ENCODE results near the gene NRROS. TPM values are rescaled to one million over a fixed set of nuclear protein-coding genes. Genes with fewer than 3 reads are reported as not detected.
A peak's percentile ranks its signal among the peaks of the same experiment; 100 is the strongest.
"Not testable (repeated sequence)": the region's sequence is repeated elsewhere in the genome, so short reads cannot be mapped to it uniquely, and the experiment has no call there.

Gene NRROS
- total RNA-seq, 1 experiment from 2014 or later, result not detected

DNA sequence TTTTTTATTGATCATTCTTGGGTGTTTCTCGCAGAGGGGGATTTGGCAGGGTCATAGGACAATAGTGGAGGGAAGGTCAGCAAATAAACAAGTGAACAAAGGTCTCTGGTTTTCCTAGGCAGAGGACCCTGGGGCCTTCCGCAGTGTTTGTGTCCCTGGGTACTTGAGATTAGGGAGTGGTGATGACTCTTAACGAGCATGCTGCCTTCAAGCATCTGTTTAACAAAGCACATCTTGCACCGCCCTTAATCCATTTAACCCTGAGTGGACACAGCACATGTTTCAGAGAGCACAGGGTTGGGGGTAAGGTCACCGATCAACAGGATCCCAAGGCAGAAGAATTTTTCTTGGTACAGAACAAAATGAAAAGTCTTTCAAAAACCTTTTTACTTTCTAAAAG is 19.9 kb upstream of the NRROS start:
- not testable (repeated sequence) for H3K36me3 ChIP-seq, DNase-seq, H3K9me3 ChIP-seq, H3K4me3 ChIP-seq, H3K27me3 ChIP-seq

DNA sequence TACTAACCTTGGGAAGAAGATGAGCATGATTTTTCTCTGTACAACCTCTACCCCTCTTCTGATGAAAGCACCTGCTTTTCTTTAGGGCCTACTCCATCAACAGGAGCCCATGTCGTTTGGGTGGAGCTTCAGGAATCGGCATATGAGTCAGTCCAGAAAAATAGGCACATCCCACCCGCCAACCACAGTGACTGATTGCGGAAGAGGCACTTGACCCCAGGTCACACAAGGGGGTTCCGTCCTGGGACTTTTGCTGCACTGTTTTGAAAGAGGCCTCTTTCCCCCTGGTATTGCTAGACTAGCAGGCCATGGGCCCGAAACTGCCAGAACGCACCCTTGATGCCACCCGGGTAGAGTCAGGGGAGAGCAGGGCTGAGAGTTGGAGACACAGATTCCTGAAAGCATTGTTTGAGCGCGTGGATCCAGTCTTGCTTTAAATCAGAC is 19.3 kb upstream of the NRROS start:
- Histone ChIP-seq H3K27me3 (no peaks in the 10 kb centered on the region), H3K9me3 (no peaks in the 10 kb centered on the region), H3K4me3 (no peak overlapping the region), H3K36me3 (no peaks in the 10 kb centered on the region)
- DNase-seq, result no peak

DNA sequence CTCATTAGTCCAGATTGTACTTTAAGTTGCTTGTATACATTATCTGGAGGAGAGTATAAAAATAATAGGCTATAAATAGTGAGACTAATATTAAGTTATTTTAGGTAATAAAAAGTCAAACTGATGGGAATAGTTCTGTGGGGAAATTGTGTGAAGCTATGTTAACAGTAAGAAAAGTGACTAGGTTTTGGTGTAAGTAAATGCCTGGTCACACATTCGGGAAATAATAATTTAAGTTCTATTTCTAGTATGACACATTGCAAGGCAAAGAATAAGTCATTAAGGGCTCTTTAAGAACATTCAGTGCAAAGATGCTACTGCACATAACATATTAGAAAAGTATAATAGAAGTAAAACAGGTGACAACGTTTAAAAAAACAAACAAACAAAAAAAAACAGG is 18.8 kb upstream of the NRROS start:
- Histone ChIP-seq H3K27me3 (no peaks in the 10 kb centered on the region), H3K4me3 (no peak overlapping the region), H3K9me3 (no peaks in the 10 kb centered on the region), H3K36me3 (no peaks in the 10 kb centered on the region)
- DNase-seq, result no peak

DNA sequence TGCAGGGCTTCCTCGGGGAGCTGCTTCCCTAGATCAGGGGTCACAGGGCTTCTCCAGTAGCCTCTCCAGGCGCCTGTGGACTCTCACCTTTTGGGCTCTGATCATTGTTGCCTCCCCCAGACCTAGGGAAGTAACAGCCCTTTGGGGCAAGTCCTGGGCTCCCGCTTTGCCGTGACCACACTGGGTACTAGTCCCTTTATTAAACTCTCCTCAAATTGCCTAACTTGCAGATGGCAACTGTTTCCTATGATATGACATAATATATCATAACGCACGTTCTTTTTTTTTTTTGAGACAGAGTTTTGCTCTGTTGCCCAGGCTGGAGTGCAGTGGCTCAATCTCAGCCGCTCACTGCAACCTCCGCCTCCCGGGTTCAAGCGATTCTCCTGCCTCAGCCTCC is 17.9 kb upstream of the NRROS start:
- Histone ChIP-seq H3K4me3 (no peak overlapping the region), H3K27me3 (no peaks in the 10 kb centered on the region), H3K9me3 (no peaks in the 10 kb centered on the region), H3K36me3 (no peaks in the 10 kb centered on the region)
- no peak for DNase-seq

DNA sequence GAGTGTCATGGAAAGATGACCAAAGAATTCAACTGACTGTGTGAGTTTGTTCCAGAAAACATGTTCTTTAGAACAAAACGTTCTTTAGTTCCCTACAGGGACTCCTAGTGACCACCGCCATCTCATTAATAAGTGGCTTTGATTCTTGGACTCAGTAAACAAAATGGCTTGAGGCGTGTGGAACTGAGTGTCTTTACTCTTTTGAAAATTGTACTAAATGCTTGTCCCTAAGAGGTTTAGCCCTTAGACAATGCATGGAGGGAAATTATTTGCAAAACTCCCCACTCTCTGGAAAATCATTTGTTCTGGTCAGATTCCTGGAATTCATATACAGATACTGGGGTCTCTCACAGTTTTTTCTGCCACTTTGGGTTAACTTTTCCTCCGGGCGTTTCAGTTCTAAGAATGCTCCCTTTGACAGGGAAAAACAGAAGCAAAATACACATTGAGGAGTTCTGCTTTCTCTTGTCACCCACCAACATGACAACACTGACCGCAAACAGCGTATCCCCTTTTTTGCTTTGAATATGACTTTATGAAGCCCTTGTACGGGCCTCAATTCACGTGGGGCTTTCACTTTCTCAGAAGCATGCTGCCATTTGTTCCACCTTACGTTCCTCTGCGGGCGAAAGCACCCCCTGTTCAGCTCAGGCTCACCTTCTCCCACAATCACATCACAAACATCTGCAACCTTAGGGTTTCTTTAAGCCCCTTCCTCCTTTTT is 15.3 kb upstream of the NRROS start:
- H3K9me3 ChIP-seq, result no peaks in the 10 kb centered on the region
- no peaks in the 10 kb centered on the region for H3K36me3 ChIP-seq
- DNase-seq, result no peak
- no peak overlapping the region for H3K4me3 ChIP-seq
- H3K27me3 ChIP-seq, result no peaks in the 10 kb centered on the region

DNA sequence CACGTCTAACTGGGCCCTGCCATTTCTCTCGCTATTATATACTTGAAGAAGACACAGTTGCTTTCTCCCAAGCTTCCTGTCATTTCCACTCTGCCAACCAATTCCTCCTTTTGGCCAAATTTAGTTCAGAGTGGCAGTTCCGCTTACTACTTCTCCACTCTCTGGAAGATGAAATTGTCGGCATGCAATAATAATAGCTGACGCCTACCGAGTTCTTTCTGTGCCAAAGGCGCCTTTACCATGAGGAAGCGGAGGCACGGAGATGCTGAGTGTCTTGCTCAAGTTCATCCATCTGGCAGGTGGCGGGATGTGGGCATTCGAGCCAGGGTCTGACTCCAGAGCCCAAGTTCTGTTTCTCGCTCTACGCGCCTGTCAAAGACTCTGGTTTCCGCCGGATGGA is 14.6 kb upstream of the NRROS start:
- H3K4me3 ChIP-seq, result no peak overlapping the region
- no peaks in the 10 kb centered on the region for H3K27me3 ChIP-seq
- no peaks in the 10 kb centered on the region for H3K9me3 ChIP-seq
- H3K36me3 ChIP-seq, result no peaks in the 10 kb centered on the region
- DNase-seq, result no peak

DNA sequence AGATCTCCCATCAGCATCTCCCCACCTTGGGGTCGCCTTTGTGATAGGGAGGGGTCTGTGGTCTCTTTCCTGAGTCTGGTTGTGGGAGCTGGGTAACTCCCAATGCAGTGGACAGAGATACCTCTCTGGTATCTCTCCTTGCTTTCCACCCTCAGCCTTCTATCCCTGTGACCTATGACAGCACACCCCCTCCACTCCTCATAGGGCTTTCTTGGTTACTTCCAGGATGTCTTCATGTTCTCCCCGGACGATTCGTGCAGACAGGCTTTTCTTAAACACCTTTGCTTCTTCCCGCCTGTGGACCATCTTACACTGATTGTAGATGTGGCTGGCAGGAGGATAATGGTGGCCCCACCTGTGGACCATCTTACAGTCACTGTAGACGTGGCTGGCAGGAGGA is 14.2 kb upstream of the NRROS start:
- H3K4me3 ChIP-seq, result no peak overlapping the region
- no peaks in the 10 kb centered on the region for H3K27me3 ChIP-seq
- H3K9me3 ChIP-seq, result no peaks in the 10 kb centered on the region
- no peak for DNase-seq
- no peaks in the 10 kb centered on the region for H3K36me3 ChIP-seq

DNA sequence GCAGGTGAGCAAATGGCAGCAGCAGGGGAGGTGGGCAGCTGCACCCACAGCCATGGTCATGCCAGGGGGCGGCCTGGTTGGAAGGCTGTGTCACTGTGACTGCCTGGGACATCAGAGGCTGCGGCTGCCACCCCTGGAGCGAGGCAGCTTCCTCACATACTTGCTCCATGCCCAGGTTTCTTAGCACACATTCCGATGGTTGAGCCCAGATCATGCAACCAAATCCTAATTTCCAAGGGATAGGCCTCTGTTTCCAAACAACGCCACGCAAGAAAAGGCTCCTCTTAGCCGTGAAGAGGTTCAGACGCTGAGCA is 11.6 kb upstream of the NRROS start:
- DNase-seq, result no peak

DNA sequence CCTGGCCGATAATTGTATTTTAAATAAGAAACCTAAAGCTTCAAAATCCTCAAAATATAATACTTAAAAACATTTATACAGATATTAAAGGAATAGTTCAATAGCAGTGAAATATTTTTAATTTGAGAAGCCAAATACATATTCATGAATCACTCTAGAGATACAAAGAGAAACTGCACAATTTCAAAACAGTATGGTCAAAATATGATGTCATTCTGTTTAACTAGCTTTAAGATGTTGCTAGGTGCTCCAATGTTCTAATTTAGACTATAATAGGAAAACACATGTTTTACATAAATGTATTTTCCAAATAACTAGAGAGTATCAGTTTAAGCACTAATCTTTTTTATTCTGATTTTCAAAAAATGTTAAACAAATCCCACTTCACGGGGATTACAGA is 10.3 kb upstream of the NRROS start:
- Histone ChIP-seq H3K4me3 (no peak overlapping the region), H3K27me3 (no peaks in the 10 kb centered on the region), H3K36me3 (no peaks in the 10 kb centered on the region), H3K9me3 (no peaks in the 10 kb centered on the region)
- no peak for DNase-seq

More for the DNA sequence above, 11.6 kb upstream of the NRROS start:
- Histone ChIP-seq H3K4me3 (no peak overlapping the region), H3K9me3 (no peaks in the 10 kb centered on the region), H3K36me3 (no peaks in the 10 kb centered on the region), H3K27me3 (no peaks in the 10 kb centered on the region)

DNA sequence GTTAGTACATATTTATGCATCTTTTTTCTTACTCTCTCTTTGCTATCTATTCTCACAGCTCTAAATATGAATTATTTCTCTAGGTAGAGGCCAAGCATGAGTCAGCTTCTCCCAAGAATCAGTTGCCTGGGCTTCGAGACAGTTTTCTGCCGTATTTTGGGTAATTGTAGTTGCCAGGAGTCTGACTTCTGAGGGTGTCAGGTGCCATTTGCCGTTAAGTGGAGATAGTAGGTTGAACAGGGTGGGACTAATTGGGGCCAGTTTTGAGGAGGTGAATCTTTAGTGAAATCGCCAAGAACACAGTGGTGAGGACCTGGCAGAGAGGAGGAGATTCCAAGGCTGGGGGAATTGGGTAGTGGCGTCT is 7.8 kb upstream of the NRROS start:
- H3K36me3 ChIP-seq, result no peaks in the 10 kb centered on the region
- no peaks in the 10 kb centered on the region for H3K9me3 ChIP-seq
- DNase-seq, result no peak
- no peaks in the 10 kb centered on the region for H3K27me3 ChIP-seq
- H3K4me3 ChIP-seq, result peak overlapping the region; percentile 77

DNA sequence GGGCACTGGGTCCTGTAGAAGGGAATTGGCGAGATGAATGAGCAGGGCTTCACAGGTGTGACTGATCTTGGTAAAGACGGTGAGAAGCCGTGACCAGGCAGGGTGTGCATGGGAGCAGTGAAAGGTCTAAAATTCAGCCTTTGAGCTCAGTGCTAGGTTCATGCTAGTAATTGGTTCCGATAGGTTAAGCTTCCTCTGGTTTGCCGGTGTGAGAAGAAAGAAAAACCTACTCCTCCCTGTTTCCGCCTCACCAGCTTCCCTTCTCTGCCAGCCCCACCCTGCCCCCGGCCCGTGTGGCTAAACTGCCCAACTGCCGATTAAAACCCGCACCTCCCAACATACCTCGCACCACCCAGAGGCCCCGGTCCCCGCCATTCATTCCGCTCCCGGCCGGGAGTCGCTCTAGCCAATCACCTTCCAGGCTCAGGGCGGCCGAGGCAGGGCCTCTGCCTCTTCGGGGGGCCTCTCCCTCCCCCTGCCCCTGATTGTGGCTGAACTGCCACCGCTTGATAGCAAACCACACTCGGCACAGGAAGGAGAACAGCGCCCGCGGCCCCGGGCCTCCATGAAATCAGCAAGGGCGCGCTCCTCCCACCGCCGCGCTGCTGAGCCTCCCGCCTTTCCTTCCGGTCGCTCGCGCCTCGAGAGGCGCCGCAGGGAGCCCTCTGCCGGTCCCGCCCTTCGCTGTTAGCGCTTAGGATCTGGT is 7.3 kb upstream of the NRROS start:
- peak; percentile 88 for DNase-seq
- Histone ChIP-seq H3K9me3 (no peaks in the 10 kb centered on the region), H3K36me3 (no peaks in the 10 kb centered on the region), H3K27me3 (no peaks in the 10 kb centered on the region), H3K4me3 (peak overlapping the region; percentile 77)

DNA sequence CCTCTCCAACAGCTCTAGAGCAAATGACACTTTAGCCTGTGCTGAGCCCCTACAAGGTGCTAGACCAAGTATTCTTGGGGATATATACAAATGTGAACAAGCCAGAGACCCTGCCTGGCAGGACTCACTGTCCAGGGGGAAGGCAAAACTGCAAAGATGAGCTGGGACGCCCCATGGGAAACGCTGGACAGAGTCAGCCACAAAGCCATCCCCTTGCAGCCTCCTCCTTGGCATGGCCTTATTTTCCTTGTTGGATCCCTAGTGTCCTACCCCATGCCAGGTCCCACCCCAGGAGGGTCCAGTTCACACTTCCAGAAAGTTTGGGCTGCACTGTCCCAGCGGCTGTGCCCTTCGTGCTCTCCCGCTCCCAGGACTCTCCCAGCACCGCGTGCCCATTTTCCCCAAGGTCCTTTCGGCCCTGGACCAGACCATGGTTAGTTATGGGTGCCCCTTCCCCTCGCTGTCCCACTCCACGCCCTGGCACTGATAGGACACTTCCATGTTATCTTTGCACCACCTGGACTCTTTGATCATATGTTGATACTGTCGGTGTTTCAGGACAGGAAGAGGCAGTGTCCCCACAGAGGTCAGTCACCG is 5.8 kb upstream of the NRROS start:
- no peaks in the 10 kb centered on the region for H3K36me3 ChIP-seq
- no peaks in the 10 kb centered on the region; the same call in 1 of the 2 replicates for H3K27me3 ChIP-seq
- no peaks in the 10 kb centered on the region for H3K9me3 ChIP-seq
- no peak for DNase-seq
- H3K4me3 ChIP-seq, result no peak overlapping the region

DNA sequence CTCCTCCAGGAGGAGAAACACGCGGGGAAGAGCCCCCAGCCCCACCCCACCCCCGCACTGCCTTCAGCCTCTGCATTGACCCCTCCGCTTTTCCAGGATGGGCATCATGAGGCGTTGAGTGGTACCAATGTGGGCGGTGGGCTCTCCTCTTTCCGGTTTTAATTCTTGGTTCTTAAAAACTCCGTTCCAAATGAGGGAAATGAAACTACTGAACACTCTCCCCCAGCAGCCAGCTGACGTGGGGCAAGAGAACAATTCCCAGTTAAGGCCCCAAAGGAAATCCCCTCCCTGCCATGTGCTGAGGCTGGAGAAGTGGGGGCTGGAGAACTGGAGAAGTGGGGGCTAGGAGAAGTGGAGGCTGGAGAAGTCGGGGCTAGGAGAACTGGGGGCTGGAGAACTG is 5.3 kb upstream of the NRROS start:
- H3K4me3 ChIP-seq, result no peak overlapping the region
- no peaks in the 10 kb centered on the region for H3K9me3 ChIP-seq
- H3K36me3 ChIP-seq, result no peaks in the 10 kb centered on the region
- DNase-seq, result no peak
- no peaks in the 10 kb centered on the region; the same call in 1 of the 2 replicates for H3K27me3 ChIP-seq

DNA sequence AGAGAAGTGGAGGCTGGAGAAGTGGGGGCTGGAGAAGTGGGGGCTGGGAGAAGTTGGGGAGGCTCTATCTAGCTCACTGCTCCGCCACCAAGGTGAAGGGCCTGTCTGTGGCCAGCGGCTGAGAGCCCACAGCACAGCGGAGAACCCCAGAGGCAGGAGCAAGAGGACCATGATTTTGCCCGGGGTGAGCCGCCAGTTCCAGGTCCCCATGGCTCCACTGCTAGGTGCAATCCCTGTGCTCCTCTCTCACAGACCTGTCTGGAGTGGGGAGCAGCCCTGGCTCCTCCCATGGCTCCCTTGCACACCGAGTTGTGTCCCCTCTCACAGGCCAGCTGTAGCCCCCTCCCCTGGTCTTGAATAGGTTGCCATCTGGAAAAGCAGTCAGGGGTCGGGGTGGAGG is 4.7 kb upstream of the NRROS start:
- no peaks in the 10 kb centered on the region; the same call in 1 of the 2 replicates for H3K27me3 ChIP-seq
- no peak overlapping the region for H3K4me3 ChIP-seq
- no peak for DNase-seq
- no peaks in the 10 kb centered on the region for H3K9me3 ChIP-seq
- no peaks in the 10 kb centered on the region for H3K36me3 ChIP-seq

DNA sequence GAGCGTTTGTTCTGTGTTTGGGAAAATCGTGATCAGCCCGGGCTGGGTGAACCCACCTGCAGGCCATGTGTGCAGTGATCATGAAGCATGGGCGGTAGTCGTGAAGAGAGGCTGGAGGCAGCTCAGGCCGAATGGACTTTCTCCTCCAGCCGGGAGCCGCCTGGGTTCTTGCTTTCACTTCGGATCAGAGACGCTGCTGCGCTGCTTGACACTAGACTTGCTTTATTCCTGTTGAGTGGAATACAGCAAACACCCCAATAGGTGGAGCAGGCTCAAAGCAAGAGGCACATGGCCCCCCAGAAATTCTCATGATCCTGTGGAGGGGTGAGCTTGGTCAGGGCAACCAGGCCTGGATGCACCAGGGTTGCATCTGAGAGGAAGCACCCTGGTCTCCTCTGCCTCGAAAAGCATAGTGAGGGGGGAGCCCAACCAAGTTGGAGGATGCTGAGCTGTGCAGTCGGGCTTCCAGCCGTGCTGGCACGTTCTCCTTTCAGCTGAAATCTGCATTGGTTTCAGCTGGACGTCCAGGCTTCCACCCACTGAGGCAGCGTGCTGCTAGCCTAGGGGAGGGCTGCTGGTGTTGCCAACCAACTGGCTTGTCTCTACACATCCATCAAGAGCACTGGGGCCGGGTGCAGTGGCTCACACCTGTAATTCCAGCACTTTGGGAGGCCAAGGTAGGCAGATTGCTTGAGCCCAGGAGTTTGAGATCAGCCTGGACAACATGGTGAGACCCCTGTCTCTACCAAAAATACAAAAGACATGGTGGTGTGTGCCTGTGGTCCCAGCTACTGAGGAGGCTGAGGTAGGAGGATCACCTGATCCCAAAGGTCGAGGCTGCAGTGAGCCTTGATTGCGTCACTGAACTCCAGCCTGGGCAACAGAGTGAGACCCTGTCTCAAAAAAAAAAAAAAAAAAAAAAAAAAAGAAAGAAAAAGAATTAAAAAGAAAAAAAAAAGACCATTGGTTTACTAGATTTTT is 2.8 kb upstream of the NRROS start:
- H3K36me3 ChIP-seq, result no peaks in the 10 kb centered on the region
- no peaks in the 10 kb centered on the region; the same call in 1 of the 2 replicates for H3K27me3 ChIP-seq
- H3K4me3 ChIP-seq, result no peak overlapping the region
- DNase-seq, result no peak
- no peaks in the 10 kb centered on the region for H3K9me3 ChIP-seq

DNA sequence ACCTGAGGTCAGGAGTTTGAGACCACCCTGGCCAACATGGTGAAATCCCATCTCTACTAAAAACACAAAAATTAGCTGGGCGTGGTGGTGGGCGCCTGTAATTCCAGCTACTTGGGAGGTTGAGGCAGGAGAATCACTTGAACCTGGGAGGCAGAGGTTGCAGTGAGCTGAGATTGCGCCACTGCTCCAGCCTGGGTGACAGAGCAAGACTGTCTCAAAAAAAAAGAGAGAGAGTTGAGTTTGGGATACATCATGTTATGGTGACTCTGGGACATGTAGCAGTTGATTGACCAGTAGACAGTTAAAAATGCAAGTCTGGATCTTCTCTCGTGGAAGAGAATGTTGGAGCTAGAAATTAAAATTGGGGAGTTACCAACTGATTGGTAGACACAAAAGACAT is 1.6 kb upstream of the NRROS start:
- not testable (repeated sequence) for H3K36me3 ChIP-seq, H3K4me3 ChIP-seq, H3K9me3 ChIP-seq, DNase-seq, H3K27me3 ChIP-seq

Measured in MG63 (cell line).